Type B pancreatic cell (in vitro differentiated cells): ENCODE results near the gene CACNA1C. TPM values are rescaled to one million over a fixed set of nuclear protein-coding genes. Genes with fewer than 3 reads are reported as not detected.

Experiments
- DNase-seq: peaks from one replicate; pipeline ENCODE4 v3.0.0; 2021; ENCODE audit warnings: mixed read lengths; ENCODE audit not compliant: unreplicated experiment; ENCODE audit errors: extremely low spot score
- H3K27ac Mint-ChIP-seq: 2 replicates; pipeline ENCODE4 v1.8.0; 2021; ENCODE audit warnings: mild to moderate bottlenecking, mixed read lengths
- H3K27me3 Mint-ChIP-seq: 2 replicates; pipeline ENCODE4 v1.8.0; 2021; ENCODE audit warnings: mixed read lengths
- H3K36me3 Mint-ChIP-seq: 2 replicates; pipeline ENCODE4 v1.8.0; 2021; ENCODE audit warnings: mixed read lengths
- H3K4me1 Mint-ChIP-seq: one replicate; pipeline ENCODE4 v1.8.0; 2021; ENCODE audit warnings: mixed read lengths; ENCODE audit not compliant: unreplicated experiment
- H3K4me3 Mint-ChIP-seq: 2 replicates; pipeline ENCODE4 v1.8.0; 2021; ENCODE audit warnings: mild to moderate bottlenecking, mixed read lengths
- H3K9me3 Mint-ChIP-seq: 2 replicates; pipeline ENCODE4 v1.8.0; 2021; ENCODE audit warnings: mixed read lengths
- CTCF ChIP-seq: fragments of 200-600 bp; sonication (generic); conservative IDR thresholded peaks from 2 replicates; pipeline ENCODE4 v1.5.0; 2021; ENCODE audit warnings: antibody characterized with exemption, mild to moderate bottlenecking
- total RNA-seq: library from RNA; stranded (reverse); gene quantifications from 2 replicates; pipeline ENCODE4 v1.2.1, GENCODE V29; 2021; ENCODE audit warnings: low replicate concordance

Gene CACNA1C
- total RNA-seq, 1 donor from 2014 or later: 14.3 TPM

- Mint-ChIP-seq H3K9me3 (no peaks in the 10 kb centered on the region), H3K4me1 (no peaks in the 10 kb centered on the region), H3K27me3 (peaks cover 7% of the 10 kb centered on the region), H3K27ac (no peak overlapping the region), H3K4me3 (no peak overlapping the region), H3K36me3 (peaks cover 19% of the 10 kb centered on the region)
- DNase-seq: no peak
- no peak for TF ChIP-seq CTCF
Observed at GRCh38 chr12:2550561-2551411, 498.0 kb downstream of the CACNA1C start.

GRCh38 chr12:2551412-2551900 lies 498.7 kb downstream of the CACNA1C start:
- Mint-ChIP-seq H3K27me3 (peaks cover 11% of the 10 kb centered on the region), H3K9me3 (no peaks in the 10 kb centered on the region)

GRCh38 chr12:2552000-2552756 lies 499.4 kb downstream of the CACNA1C start:
- TF ChIP-seq CTCF: no peak
- H3K4me1 Mint-ChIP-seq: no peaks in the 10 kb centered on the region

More at GRCh38 chr12:2551412-2551900, 498.7 kb downstream of the CACNA1C start:
- Mint-ChIP-seq H3K4me1 (no peaks in the 10 kb centered on the region), H3K36me3 (peaks cover 23% of the 10 kb centered on the region), H3K4me3 (no peak overlapping the region), H3K27ac (no peak overlapping the region)
- no peak for DNase-seq
- TF ChIP-seq CTCF: no peak

GRCh38 chr12:2553388-2554126 lies 500.8 kb downstream of the CACNA1C start:
- peaks cover 19% of the 10 kb centered on the region for H3K27me3 Mint-ChIP-seq
- no peak for TF ChIP-seq CTCF
- H3K4me3 Mint-ChIP-seq: no peak overlapping the region
- H3K36me3 Mint-ChIP-seq: peaks cover 26% of the 10 kb centered on the region
- DNase-seq: no peak
- H3K27ac Mint-ChIP-seq: no peak overlapping the region
- no peaks in the 10 kb centered on the region for H3K4me1 Mint-ChIP-seq
- no peaks in the 10 kb centered on the region for H3K9me3 Mint-ChIP-seq

More at GRCh38 chr12:2552000-2552756, 499.4 kb downstream of the CACNA1C start:
- H3K36me3 Mint-ChIP-seq: peaks cover 26% of the 10 kb centered on the region
- no peak overlapping the region for H3K27ac Mint-ChIP-seq
- peaks cover 17% of the 10 kb centered on the region for H3K27me3 Mint-ChIP-seq
- H3K9me3 Mint-ChIP-seq: no peaks in the 10 kb centered on the region
- no peak for DNase-seq
- H3K4me3 Mint-ChIP-seq: no peak overlapping the region

GRCh38 chr12:2555487-2556082 lies 502.8 kb downstream of the CACNA1C start:
- Mint-ChIP-seq H3K4me1 (no peaks in the 10 kb centered on the region), H3K27me3 (peaks cover 17% of the 10 kb centered on the region)

More at GRCh38 chr12:2555487-2556082, 502.8 kb downstream of the CACNA1C start:
- no peak for TF ChIP-seq CTCF
- Mint-ChIP-seq H3K27ac (no peak overlapping the region), H3K36me3 (peaks cover 28% of the 10 kb centered on the region), H3K4me3 (no peak overlapping the region), H3K9me3 (no peaks in the 10 kb centered on the region)
- no peak for DNase-seq
